Measurements from ENCODE around the gene EMD.
"Not testable (repeated sequence)": the region's sequence is repeated elsewhere in the genome, so short reads cannot be mapped to it uniquely, and the experiment has no call there.

DNA sequence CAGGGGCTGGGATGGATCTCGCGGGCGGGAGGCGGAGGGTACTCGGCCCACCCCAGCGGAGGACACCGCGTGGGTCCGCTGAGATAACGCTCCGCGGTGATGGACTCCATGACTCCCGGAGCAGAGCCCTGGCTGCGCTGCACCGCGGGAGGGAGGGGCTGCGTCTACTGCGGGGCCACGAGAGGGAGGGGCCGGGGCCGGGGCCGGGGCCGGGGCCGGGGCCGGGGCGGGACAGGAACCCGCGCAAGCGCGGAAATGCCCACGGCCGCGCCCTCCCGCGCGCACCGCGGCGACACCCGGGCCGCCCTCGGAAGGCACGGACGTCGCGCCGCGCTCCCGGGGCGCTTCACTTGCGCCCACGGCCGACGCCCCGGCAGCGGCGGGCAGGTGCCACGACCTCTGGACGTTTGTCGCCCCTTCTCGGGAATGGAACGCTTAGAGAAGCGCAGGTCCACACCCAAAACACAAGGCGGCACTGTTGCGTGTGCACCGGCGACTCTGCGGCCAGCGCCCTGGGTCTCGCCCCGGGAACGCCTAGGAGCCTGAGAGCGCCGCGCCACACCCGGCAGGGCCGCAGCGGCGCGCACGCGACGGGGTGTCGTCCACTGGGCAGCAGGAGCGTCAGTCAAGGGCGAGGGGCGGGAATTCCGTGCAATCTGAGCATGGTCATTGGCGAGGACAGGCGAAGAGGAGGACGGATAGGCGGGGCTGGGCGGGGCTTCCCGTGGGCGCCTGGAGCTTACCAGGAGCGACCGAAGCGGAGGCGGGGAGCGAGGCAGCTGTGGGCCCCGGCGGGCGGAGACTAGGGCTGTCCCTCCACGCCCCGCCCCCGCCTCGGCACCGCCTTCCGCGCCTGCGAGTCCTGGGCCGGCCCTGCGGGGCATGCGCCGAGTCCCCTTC, 37.4 kb upstream of the EMD start:
- TF ChIP-seq, protein P1, sequence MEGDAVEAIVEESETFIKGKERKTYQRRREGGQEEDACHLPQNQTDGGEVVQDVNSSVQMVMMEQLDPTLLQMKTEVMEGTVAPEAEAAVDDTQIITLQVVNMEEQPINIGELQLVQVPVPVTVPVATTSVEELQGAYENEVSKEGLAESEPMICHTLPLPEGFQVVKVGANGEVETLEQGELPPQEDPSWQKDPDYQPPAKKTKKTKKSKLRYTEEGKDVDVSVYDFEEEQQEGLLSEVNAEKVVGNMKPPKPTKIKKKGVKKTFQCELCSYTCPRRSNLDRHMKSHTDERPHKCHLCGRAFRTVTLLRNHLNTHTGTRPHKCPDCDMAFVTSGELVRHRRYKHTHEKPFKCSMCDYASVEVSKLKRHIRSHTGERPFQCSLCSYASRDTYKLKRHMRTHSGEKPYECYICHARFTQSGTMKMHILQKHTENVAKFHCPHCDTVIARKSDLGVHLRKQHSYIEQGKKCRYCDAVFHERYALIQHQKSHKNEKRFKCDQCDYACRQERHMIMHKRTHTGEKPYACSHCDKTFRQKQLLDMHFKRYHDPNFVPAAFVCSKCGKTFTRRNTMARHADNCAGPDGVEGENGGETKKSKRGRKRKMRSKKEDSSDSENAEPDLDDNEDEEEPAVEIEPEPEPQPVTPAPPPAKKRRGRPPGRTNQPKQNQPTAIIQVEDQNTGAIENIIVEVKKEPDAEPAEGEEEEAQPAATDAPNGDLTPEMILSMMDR (IDR thresholded peaks at IDR 0.05), result not testable (repeated sequence)
- not testable (repeated sequence) for TF ChIP-seq ZFX (IDR thresholded peaks at IDR 0.05; ENCODE audit: borderline replicate concordance)
